ENCODE measurements around the gene NINJ1.
"Not testable (repeated sequence)": the region's sequence is repeated elsewhere in the genome, so short reads cannot be mapped to it uniquely, and the experiment has no call there.

NINJ1 gene

DNA sequence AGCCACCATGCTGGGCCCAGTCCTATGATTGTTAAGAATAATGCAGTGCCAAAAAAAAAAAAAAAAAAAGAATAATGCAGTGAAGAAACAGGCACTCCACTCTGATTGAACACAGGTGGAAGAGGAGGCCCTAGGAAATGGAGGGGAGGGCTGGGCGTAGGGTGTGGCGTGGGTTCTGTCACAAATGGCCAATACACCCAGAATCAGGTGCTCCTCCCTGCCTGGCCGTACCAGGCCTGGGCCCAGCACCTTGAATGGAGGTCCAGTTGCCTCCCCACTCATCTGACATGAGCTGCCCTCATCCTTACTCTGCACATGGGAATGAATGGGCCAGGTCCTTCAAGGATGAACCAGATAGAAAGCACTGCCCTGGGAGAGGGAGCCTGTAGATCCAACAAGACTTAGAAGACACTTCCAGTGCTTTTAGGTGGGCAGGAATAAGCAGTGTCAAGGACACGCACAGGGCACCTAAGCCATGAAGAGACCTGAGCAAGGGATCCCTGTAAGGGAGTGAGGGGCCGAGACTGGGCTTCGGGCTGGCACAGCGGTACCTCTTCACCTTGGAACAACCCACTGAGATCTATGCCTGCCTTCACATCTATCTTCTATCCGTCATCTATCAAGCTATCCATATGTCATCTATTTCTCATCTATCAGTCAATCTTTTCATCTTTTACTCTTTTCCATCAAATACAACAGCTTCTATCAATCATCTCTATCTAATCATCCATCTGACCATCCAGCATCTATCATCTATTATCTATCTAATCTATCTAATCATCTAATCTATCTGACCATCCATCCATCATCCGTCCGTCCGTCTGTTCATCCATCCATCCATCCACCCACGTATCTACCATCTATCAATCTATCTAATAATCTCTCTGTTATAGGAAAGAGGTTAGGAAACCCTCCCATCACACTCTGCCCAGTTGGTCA, 15.9 kb downstream of the NINJ1 start:
- no peak for TF ChIP-seq CTCF (IDR thresholded peaks at IDR 0.05)
- H3K4me3 ChIP-seq = no peak overlapping the region
- peak; percentile 60 for DNase-seq (ENCODE audit: low spot score)
- no peak overlapping the region for H3K27ac ChIP-seq

GRCh38 chr9:93117521-93117920, 16.5 kb downstream of the NINJ1 start:
- not testable (repeated sequence) for H3K27ac ChIP-seq; DNase-seq (ENCODE audit: low spot score); H3K4me3 ChIP-seq

- no peak for TF ChIP-seq CTCF (IDR thresholded peaks at IDR 0.05)
- no peak overlapping the region for H3K4me3 ChIP-seq
- H3K27ac ChIP-seq = peak overlapping the region; percentile 9 to 82
- DNase-seq (ENCODE audit: low spot score) = peak; percentile 82
Observed at GRCh38 chr9:93116072-93116961, 17.7 kb downstream of the NINJ1 start.

DNA sequence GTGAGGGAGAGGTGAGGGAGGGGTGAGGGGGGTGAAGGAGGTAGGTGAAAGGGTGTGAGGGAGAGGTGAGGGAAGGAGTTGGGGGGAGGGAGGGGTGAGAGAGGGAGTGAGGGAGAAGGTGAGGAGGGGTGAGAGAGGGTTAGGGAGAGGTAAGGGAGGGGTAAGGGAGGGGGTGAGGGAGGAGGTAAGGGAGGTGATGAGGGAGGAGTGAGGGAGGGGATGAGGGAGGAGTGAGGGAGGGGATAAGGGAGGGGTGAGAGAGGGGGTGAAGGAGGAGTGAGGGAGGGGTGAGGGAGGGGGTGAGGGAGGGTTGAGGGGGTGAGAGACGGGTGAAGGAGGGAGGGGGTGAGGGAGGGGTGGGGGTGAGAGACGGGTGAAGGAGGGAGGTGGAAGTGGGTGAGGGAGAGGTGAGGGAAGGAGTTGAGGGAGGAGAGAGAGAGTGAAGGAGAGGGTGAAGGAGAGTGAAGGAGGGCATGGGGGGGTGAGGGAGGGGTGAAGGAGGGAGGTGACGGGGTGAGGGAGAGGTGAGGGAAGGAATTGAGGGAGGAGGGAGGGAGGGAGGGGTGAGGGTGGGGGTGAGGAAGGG, 18.5 kb downstream of the NINJ1 start:
- Histone ChIP-seq H3K27ac (peak overlapping the region in 1 of 2 donors; percentile 82), H3K4me3 (no peak overlapping the region)
- DNase-seq (ENCODE audit: low spot score) = no peak
- TF ChIP-seq CTCF (IDR thresholded peaks at IDR 0.05) = no peak

GRCh38 chr9:93114984-93115335, 19.1 kb downstream of the NINJ1 start:
- H3K27ac ChIP-seq = no peak overlapping the region
- no peak for DNase-seq (ENCODE audit: low spot score)

DNA sequence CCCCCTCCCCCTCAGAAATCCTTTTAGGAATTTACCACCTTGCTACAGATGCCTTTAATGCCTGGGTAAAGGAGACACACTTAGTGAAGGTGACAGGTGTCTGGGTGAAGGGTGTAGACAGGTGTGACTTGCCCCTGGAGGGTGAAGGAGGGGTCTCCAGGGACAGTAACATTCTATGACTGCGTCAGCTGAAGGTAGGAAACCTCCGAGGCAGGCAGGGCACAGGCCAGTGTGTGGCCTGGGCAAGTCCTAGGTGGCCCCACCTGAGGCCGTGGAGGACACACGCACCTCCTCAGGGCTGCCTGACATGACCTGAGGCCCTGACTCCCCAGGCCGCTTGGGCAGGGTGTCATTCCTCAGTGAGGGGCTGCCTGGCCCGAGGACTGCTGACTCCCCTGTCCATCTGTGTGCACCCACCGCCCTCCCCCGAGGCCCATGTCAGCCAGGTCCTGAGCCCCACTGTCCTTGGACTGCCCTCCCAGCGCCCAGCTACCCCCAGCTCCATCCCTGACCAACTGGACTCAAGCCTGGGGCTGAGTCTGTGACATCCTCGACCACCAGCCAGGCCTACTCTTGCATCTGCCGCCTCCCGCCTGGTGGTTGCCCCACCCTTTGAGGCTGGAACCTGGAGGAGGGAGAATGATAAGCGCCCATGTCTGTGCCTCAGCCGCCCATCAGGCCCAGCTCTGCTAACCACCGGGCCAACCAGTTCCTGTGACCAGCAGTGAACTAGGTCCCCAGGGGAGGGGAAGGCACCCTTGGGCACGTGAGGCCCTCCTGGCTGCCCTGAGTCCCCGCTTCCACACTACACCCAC, 19.7 kb downstream of the NINJ1 start:
- peak; percentile 66 for DNase-seq (ENCODE audit: low spot score)
- no peak for TF ChIP-seq CTCF (IDR thresholded peaks at IDR 0.05)
- H3K27ac ChIP-seq = no peak overlapping the region
- H3K4me3 ChIP-seq = no peak overlapping the region

More at GRCh38 chr9:93114984-93115335, 19.1 kb downstream of the NINJ1 start:
- TF ChIP-seq CTCF (IDR thresholded peaks at IDR 0.05) = no peak
- H3K4me3 ChIP-seq = no peak overlapping the region

Measured in coronary artery (tissue), 2 donors.